ENCODE data around the gene PIK3CB. TPM values are rescaled to one million over a fixed set of nuclear protein-coding genes. Genes with fewer than 3 reads are reported as not detected.

The PIK3CB gene
- total RNA-seq, 2 experiments from 2014 or later = 23.0 to 26.4 TPM

DNA sequence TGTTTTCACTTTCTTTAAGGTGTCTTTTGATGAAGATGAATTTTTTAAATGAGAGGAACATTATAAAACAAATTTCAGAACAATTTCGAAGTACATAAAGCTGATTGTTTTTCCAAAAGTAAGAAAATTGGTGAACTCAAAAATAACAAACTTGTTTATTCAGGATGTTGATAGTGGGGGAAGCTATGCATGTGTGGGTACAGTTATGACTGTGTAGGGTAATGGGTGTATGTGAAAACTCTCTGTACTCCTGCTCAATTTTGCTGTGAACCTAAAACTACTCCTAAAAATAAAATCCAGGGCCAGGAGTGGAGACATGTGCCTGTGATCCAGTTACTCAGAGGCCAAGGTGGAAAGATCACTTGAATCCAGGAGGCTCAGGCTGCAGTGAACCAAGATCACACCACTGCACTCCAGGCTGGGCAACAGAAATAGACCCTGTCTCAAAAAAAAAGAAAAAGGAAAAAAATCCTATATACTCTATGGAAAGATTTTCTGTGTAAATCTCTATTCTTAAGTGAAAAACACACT is 37.2 kb downstream of the PIK3CB start:
- Mint-ChIP-seq H3K36me3 (ENCODE audit: low read depth) (peaks cover 50% of the 10 kb centered on the region), H3K27me3 (no peaks in the 10 kb centered on the region), H3K4me1 (ENCODE audit: low read depth) (peaks cover 34% of the 10 kb centered on the region), H3K27ac (no peak overlapping the region), H3K4me3 (no peak overlapping the region), H3K9me3 (no peaks in the 10 kb centered on the region)
- intact Hi-C loops (cut with DNase I, micrococcal nuclease) = no loop called here
- CTCF ChIA-PET = no interaction called here
- Histone ChIP-seq H3K27ac (ENCODE audit: low read depth in 1 of 2, low read length in 2 of 2) (no peak overlapping the region), H3K4me1 (ENCODE audit: insufficient read depth, low read length) (peaks cover 2% of the 10 kb centered on the region), H3K4me3 (ENCODE audit: low read length) (no peak overlapping the region), H3K9me3 (ENCODE audit: control insufficient read depth in 1 of 2, insufficient read depth in 1 of 2, low read length in 2 of 2) (no peaks in the 10 kb centered on the region), H3K36me3 (ENCODE audit: insufficient read depth, low read length) (peaks cover 7% of the 10 kb centered on the region), H3K27me3 (ENCODE audit: control insufficient read depth in 1 of 2, insufficient read depth in 2 of 2, low read length in 2 of 2) (no peaks in the 10 kb centered on the region)
- ATAC-seq (ENCODE audit: poor library complexity) (no peak), DNase-seq (no peak)
- TF ChIP-seq, protein P1, sequence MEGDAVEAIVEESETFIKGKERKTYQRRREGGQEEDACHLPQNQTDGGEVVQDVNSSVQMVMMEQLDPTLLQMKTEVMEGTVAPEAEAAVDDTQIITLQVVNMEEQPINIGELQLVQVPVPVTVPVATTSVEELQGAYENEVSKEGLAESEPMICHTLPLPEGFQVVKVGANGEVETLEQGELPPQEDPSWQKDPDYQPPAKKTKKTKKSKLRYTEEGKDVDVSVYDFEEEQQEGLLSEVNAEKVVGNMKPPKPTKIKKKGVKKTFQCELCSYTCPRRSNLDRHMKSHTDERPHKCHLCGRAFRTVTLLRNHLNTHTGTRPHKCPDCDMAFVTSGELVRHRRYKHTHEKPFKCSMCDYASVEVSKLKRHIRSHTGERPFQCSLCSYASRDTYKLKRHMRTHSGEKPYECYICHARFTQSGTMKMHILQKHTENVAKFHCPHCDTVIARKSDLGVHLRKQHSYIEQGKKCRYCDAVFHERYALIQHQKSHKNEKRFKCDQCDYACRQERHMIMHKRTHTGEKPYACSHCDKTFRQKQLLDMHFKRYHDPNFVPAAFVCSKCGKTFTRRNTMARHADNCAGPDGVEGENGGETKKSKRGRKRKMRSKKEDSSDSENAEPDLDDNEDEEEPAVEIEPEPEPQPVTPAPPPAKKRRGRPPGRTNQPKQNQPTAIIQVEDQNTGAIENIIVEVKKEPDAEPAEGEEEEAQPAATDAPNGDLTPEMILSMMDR (IDR thresholded peaks at IDR 0.05) = no peak
- POLR2A ChIA-PET = no interaction called here

- Mint-ChIP-seq H3K4me3 (no peak overlapping the region), H3K27me3 (no peaks in the 10 kb centered on the region), H3K4me1 (ENCODE audit: low read depth) (peaks cover 29% of the 10 kb centered on the region), H3K27ac (no peak overlapping the region), H3K9me3 (no peaks in the 10 kb centered on the region), H3K36me3 (ENCODE audit: low read depth) (peaks cover 58% of the 10 kb centered on the region)
- no peaks in the 10 kb centered on the region for H3K9me3 ChIP-seq (ENCODE audit: control insufficient read depth in 1 of 2, insufficient read depth in 1 of 2, low read length in 2 of 2)
- H3K4me1 ChIP-seq (ENCODE audit: insufficient read depth, low read length) = peaks cover 2% of the 10 kb centered on the region
- ChIA-PET CTCF (no interaction called here), POLR2A (interaction anchor here (0.6 kb wide), 1 partner anchor 128 kb away, joined by 3 read pairs; no protein-coding TSS in a partner anchor)
- no peak overlapping the region for H3K27ac ChIP-seq (ENCODE audit: low read depth in 1 of 2, low read length in 2 of 2)
- ATAC-seq (ENCODE audit: poor library complexity) (no peak), DNase-seq (no peak)
- H3K4me3 ChIP-seq (ENCODE audit: low read length) = no peak overlapping the region
- peaks cover 14% of the 10 kb centered on the region for H3K36me3 ChIP-seq (ENCODE audit: insufficient read depth, low read length)
- TF ChIP-seq, protein P1 (IDR thresholded peaks at IDR 0.05) = no peak
- no peaks in the 10 kb centered on the region for H3K27me3 ChIP-seq (ENCODE audit: control insufficient read depth in 1 of 2, insufficient read depth in 2 of 2, low read length in 2 of 2)
- intact Hi-C loops (cut with DNase I, micrococcal nuclease) = no loop called here
Observed at GRCh38 chr3:138796761-138797160, 38.0 kb downstream of the PIK3CB start.

GRCh38 chr3:138786788-138787271 is 47.9 kb downstream of the PIK3CB start:
- ATAC-seq (ENCODE audit: poor library complexity) (no peak), DNase-seq (peak in 2 of 14 experiments; percentile 28 to 31)
- intact Hi-C loops (cut with DNase I, micrococcal nuclease) = no loop called here
- Mint-ChIP-seq H3K27ac (peak overlapping the region; percentile 28), H3K4me3 (no peak overlapping the region), H3K36me3 (ENCODE audit: low read depth) (peaks cover 47% of the 10 kb centered on the region), H3K9me3 (no peaks in the 10 kb centered on the region), H3K4me1 (ENCODE audit: low read depth) (peaks cover 29% of the 10 kb centered on the region), H3K27me3 (no peaks in the 10 kb centered on the region)
- TF ChIP-seq, protein P1 (IDR thresholded peaks at IDR 0.05) = no peak
- Histone ChIP-seq H3K9me3 (ENCODE audit: control insufficient read depth in 1 of 2, insufficient read depth in 1 of 2, low read length in 2 of 2) (peaks cover 0 to 7% of the 10 kb centered on the region in 2 experiments), H3K27ac (ENCODE audit: low read depth in 1 of 2, low read length in 2 of 2) (no peak overlapping the region), H3K4me3 (ENCODE audit: low read length) (no peak overlapping the region), H3K27me3 (ENCODE audit: control insufficient read depth in 1 of 2, insufficient read depth in 2 of 2, low read length in 2 of 2) (no peaks in the 10 kb centered on the region), H3K4me1 (ENCODE audit: insufficient read depth, low read length) (no peaks in the 10 kb centered on the region), H3K36me3 (ENCODE audit: insufficient read depth, low read length) (no peaks in the 10 kb centered on the region)
- ChIA-PET POLR2A (no interaction called here), CTCF (interaction anchor here (0.6 kb wide), 1 partner anchor 65 kb away, joined by 3 read pairs; no protein-coding TSS in a partner anchor)
